Keratinocyte (primary cell): ENCODE results near the gene TPD52L2. TPM values are rescaled to one million over a fixed set of nuclear protein-coding genes. Genes with fewer than 3 reads are reported as not detected.
"Not testable (repeated sequence)": the region's sequence is repeated elsewhere in the genome, so short reads cannot be mapped to it uniquely, and the experiment has no call there.

ENCODE experiments used
- DNase-seq: peaks from one replicate; pipeline ENCODE4 v3.0.0-alpha.2; 2011; ENCODE audit warnings: low read depth, missing footprints, low spot score
- FAIRE-seq: peaks from 2 replicates; lab custom pipeline; 2011; peaks lifted over from hg19 to GRCh38; lab: Jason Lieb, UNC
- H2AFZ ChIP-seq: 2 replicates; pipeline ENCODE4 v1.6.0; 2012; ENCODE audit warnings: low read length, control low read depth, inconsistent platforms; ENCODE audit not compliant: control insufficient read depth
- H3K27ac ChIP-seq: 2 replicates; pipeline ENCODE4 v1.5.1; 2011; ENCODE audit warnings: low read length; ENCODE audit not compliant: control insufficient read depth, insufficient read depth
- H3K27me3 ChIP-seq: 3 replicates; pipeline ENCODE4 v1.6.0; 2011; ENCODE audit warnings: low read length; ENCODE audit not compliant: control insufficient read depth, insufficient read depth; ENCODE audit errors: extremely low read depth
- H3K36me3 ChIP-seq, 2 experiments: 2 replicates in 1 of 2; 3 replicates in 1 of 2; pipeline ENCODE4 v1.5.1; 2011; ENCODE audit warnings: low read length in 2 of 2, mild to moderate bottlenecking in 1 of 2; ENCODE audit not compliant: control insufficient read depth in 2 of 2, insufficient read depth in 2 of 2; ENCODE audit errors: extremely low read depth in 1 of 2
- H3K4me1 ChIP-seq: 3 replicates; pipeline ENCODE4 v1.5.1; 2011; ENCODE audit warnings: low read length; ENCODE audit not compliant: control insufficient read depth, insufficient read depth; ENCODE audit errors: extremely low read depth
- H3K4me2 ChIP-seq: 3 replicates; pipeline ENCODE4 v1.6.0; 2011; ENCODE audit warnings: low read depth, low read length; ENCODE audit not compliant: control insufficient read depth, insufficient read depth; ENCODE audit errors: extremely low read depth
- H3K4me3 ChIP-seq, 3 experiments: fragments of 200-600 bp in 1 of 3; sonication (generic) in 1 of 3; 2 replicates in 2 of 3; 3 replicates in 1 of 3; pipeline ENCODE4 v1.5.1; 2011 to 2016; ENCODE audit warnings: low read length in 3 of 3, mild to moderate bottlenecking in 3 of 3, control low read depth in 2 of 3, inconsistent platforms in 1 of 3, low read depth in 1 of 3, mixed read lengths in 1 of 3, mixed run types in 1 of 3, moderate library complexity in 1 of 3; ENCODE audit not compliant: control insufficient read depth in 2 of 3, insufficient read depth in 2 of 3; ENCODE audit errors: extremely low read depth in 1 of 3
- H3K79me2 ChIP-seq: 2 replicates; pipeline ENCODE4 v1.6.0; 2012; ENCODE audit warnings: low read length; ENCODE audit not compliant: control insufficient read depth, insufficient read depth
- H3K9ac ChIP-seq: 3 replicates; pipeline ENCODE4 v1.6.0; 2011; ENCODE audit warnings: low read length; ENCODE audit not compliant: control insufficient read depth, insufficient read depth; ENCODE audit errors: extremely low read depth
- H3K9me1 ChIP-seq: 3 replicates; pipeline ENCODE4 v1.6.0; 2011; ENCODE audit warnings: low read length; ENCODE audit not compliant: control insufficient read depth, insufficient read depth; ENCODE audit errors: extremely low read depth
- H3K9me3 ChIP-seq: 2 replicates; pipeline ENCODE4 v1.5.1; 2012; ENCODE audit warnings: low read depth, low read length; ENCODE audit not compliant: control insufficient read depth
- H4K20me1 ChIP-seq: 3 replicates; pipeline ENCODE4 v1.6.0; 2011; ENCODE audit warnings: low read length; ENCODE audit not compliant: control insufficient read depth, insufficient read depth; ENCODE audit errors: extremely low read depth
- EZH2 ChIP-seq: IDR thresholded peaks from one replicate; pipeline ENCODE4 v1.6.1; 2012; ENCODE audit warnings: inconsistent platforms, mild to moderate bottlenecking, low read length, moderate library complexity
- dilution Hi-C: fragments of 300-500 bp; cut with MboI; formaldehyde crosslinking; loops from one replicate; pipeline ENCODE4 v1.7.0; 2020; ENCODE audit warnings: low sequenced_read_pairs; ENCODE audit not compliant: extremely low pct_ligation_motif_present
- polyA plus RNA-seq, 5 experiments: library from polyadenylated mRNA; depleted of rRNA in 3 of 5; stranded (reverse) in 3 of 5; stranded (forward) in 1 of 5; unstranded in 1 of 5; fragments of >200 nt; gene quantifications; 1 replicate in 1 of 5; 2 replicates in 3 of 5; 3 replicates in 1 of 5; pipeline versions ENCODE4 v1.2.1 to v1.2.3, GENCODE V29; 2011 to 2012; ENCODE audit warnings: missing spikeins in 2 of 5, low read depth in 1 of 5, low replicate concordance in 1 of 5
- TF ChIP-seq, protein P1 (sequence below), 3 experiments: IDR thresholded peaks in 1 of 3; conservative IDR thresholded peaks in 1 of 3; optimal IDR thresholded peaks in 1 of 3; 2 replicates in 2 of 3; 3 replicates in 1 of 3; pipeline versions ENCODE3 to v1.5.1; 2011; ENCODE audit warnings: low read length in 3 of 3, mild to moderate bottlenecking in 3 of 3, moderate library complexity in 2 of 3, control low read depth in 1 of 3, inconsistent platforms in 1 of 3; ENCODE audit not compliant: insufficient read depth in 2 of 3; ENCODE audit errors: extremely low read depth in 1 of 3

The TPD52L2 gene
- polyA plus RNA-seq, 1 donor (not counting 4 experiments of a cell fraction or from before 2014, with no cell fraction given) = 177 TPM

DNA sequence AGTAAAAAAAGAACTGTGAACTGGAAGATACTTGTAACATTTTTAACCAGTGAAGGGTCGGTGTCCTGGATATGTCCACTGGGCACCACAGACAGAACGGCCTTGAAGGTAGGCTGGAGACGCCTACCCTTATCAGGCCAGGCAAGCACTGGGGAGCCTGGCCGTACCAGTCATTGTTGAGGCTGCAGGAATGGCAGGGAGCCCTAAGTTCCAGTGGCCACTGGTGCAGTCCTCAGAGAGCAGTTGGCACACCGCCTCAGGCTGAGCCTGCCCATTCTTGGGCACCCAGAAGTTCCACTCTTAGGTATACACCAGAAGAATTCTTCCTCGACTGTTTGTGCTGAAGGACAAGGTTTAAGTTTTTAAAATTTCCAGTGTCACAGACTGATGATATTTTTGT, 50.4 kb downstream of the TPD52L2 start:
- no peaks in the 10 kb centered on the region for H3K27me3 ChIP-seq
- H3K9me1 ChIP-seq = no peaks in the 10 kb centered on the region
- H4K20me1 ChIP-seq = no peaks in the 10 kb centered on the region
- dilution Hi-C loops = no loop called here
- TF ChIP-seq EZH2 = no peak
- TF ChIP-seq, protein P1, sequence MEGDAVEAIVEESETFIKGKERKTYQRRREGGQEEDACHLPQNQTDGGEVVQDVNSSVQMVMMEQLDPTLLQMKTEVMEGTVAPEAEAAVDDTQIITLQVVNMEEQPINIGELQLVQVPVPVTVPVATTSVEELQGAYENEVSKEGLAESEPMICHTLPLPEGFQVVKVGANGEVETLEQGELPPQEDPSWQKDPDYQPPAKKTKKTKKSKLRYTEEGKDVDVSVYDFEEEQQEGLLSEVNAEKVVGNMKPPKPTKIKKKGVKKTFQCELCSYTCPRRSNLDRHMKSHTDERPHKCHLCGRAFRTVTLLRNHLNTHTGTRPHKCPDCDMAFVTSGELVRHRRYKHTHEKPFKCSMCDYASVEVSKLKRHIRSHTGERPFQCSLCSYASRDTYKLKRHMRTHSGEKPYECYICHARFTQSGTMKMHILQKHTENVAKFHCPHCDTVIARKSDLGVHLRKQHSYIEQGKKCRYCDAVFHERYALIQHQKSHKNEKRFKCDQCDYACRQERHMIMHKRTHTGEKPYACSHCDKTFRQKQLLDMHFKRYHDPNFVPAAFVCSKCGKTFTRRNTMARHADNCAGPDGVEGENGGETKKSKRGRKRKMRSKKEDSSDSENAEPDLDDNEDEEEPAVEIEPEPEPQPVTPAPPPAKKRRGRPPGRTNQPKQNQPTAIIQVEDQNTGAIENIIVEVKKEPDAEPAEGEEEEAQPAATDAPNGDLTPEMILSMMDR (optimal IDR thresholded peaks at IDR 0.05 in 1 of 3, IDR thresholded peaks at IDR 0.05 in 1 of 3, conservative IDR thresholded peaks at IDR 0.05 in 1 of 3; ENCODE audit: extremely low read depth in 1 of 3, insufficient read depth in 2 of 3, low read length in 3 of 3) = no peak
- no peak for FAIRE-seq
- no peak for DNase-seq
- no peak overlapping the region for H3K4me3 ChIP-seq
- peaks cover 10 to 14% of the 10 kb centered on the region in 2 experiments for H3K36me3 ChIP-seq
- H2AFZ ChIP-seq = no peak overlapping the region
- H3K79me2 ChIP-seq = peaks cover 84% of the 10 kb centered on the region
- H3K4me1 ChIP-seq = peaks cover 20% of the 10 kb centered on the region
- no peak overlapping the region for H3K9ac ChIP-seq
- H3K27ac ChIP-seq = no peak overlapping the region
- no peak overlapping the region for H3K4me2 ChIP-seq
- H3K9me3 ChIP-seq = no peaks in the 10 kb centered on the region

DNA sequence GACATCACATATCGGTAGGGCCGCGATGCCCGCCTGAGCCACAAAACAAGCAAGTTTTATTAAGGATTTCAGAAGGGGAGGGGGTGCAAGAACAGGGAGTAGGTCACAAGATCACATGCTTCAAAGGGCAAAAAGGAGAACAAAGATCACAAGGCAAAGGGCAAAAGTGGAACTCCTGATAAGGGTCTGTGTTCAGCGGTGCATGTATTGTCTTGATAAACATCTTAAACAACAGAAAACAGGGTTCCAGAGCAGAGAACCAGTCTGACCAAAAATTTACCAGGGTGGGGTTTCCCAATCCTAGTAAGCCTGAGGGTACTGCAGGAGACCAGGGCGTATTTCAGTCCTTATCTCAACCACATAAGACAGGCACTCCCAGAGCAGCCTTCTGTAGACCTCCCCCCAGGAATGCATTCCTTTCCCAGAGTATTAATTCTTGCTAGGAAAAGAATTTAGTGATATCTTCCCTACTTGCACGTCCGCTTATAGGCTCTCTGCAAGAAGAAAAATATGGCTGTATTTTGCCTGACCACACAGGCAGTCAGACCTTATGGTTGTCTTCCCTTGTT, 51.4 kb downstream of the TPD52L2 start:
- Histone ChIP-seq H3K4me1 (peaks cover 10% of the 10 kb centered on the region), H3K79me2 (peaks cover 88% of the 10 kb centered on the region), H3K36me3 (peaks cover 10 to 14% of the 10 kb centered on the region in 2 experiments)
- H3K9me3 ChIP-seq, H2AFZ ChIP-seq, FAIRE-seq, H3K4me2 ChIP-seq, H3K27ac ChIP-seq, H3K27me3 ChIP-seq, H3K9me1 ChIP-seq, dilution Hi-C loops, DNase-seq, H4K20me1 ChIP-seq, H3K4me3 ChIP-seq, H3K9ac ChIP-seq: not testable (repeated sequence)

DNA sequence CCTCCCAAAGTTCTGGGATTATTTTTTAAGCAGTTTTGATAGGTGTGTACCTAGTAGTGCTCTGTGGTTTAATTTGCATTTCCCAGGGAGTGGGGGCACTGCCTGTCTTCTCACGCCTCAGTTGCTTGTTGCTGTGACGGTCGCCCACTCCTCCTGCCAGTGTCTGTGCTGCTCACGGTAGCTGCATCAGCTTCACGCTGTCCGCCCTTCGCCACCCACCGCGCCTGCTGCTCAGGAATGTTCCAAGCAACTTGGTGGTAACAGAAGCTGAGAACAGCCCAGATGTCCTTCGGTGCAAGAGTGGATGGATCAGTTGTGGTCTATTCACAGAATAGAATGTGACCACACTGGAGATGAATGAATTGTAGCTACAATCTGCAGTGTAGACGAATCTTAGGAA, 52.7 kb downstream of the TPD52L2 start:
- Histone ChIP-seq H4K20me1 (no peaks in the 10 kb centered on the region), H3K4me2 (no peak overlapping the region), H3K9me3 (no peaks in the 10 kb centered on the region), H3K4me1 (no peaks in the 10 kb centered on the region), H2AFZ (no peak overlapping the region), H3K9ac (no peak overlapping the region), H3K27me3 (no peaks in the 10 kb centered on the region), H3K9me1 (no peaks in the 10 kb centered on the region), H3K79me2 (peaks cover 88% of the 10 kb centered on the region), H3K4me3 (no peak overlapping the region), H3K36me3 (peaks cover 14 to 15% of the 10 kb centered on the region in 2 experiments), H3K27ac (no peak overlapping the region)
- DNase-seq (no peak), FAIRE-seq (no peak)
- TF ChIP-seq EZH2 = no peak
- TF ChIP-seq, protein P1 (optimal IDR thresholded peaks at IDR 0.05 in 1 of 3, IDR thresholded peaks at IDR 0.05 in 1 of 3, conservative IDR thresholded peaks at IDR 0.05 in 1 of 3; ENCODE audit: extremely low read depth in 1 of 3, insufficient read depth in 2 of 3, low read length in 3 of 3) = no peak
- dilution Hi-C loops = no loop called here
